ENCODE measurements around the gene CRISP2.
"Not testable (repeated sequence)": the region's sequence is repeated elsewhere in the genome, so short reads cannot be mapped to it uniquely, and the experiment has no call there.

Gene CRISP2, protein sequence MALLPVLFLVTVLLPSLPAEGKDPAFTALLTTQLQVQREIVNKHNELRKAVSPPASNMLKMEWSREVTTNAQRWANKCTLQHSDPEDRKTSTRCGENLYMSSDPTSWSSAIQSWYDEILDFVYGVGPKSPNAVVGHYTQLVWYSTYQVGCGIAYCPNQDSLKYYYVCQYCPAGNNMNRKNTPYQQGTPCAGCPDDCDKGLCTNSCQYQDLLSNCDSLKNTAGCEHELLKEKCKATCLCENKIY

GRCh38 chr6:49713346-49713745 lies at the start of gene CRISP2:
Gene CRISP2 (minus strand): TSS chr6:49713543. CDS start chr6:49709196, 4,347 bp downstream.
- in situ Hi-C loops (cut with HindIII; ENCODE audit: low pct_ligation_motif_present, low pct_unique_long_range_greater_than_20kb, low sequenced_read_pairs): no loop called here
- DNase-seq: no peak

DNA sequence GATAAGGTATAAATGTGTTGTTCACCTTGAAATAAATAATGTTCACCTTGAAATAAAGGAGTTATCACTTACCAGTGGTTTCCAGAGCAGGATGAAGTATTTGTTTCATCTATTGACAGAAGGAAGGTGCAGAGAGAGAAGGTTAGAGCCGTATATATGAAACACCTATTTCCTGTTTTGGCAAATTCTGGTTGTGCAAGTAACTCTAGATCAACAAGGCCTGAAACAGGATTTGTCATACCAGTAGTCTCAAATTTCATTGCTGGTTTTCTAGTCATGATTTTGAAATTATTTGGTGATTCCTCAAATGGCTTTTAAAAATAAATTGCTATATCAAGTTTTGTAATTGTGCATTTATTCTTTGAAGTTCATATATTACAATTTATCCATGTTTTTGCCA lies 30.9 kb upstream of the CRISP2 start, which contains the start of gene CRISP3:
CRISP3 (minus strand) TSS at position 130 of the 400 bp plus-strand sequence; CDS start at position 109, 21 bp downstream.
- in situ Hi-C loops (cut with HindIII; ENCODE audit: low pct_ligation_motif_present, low pct_unique_long_range_greater_than_20kb, low sequenced_read_pairs): no loop called here
- no peak for DNase-seq

GRCh38 chr6:49743429-49743828 lies 30.1 kb upstream of the CRISP2 start:
- no peak for DNase-seq
- in situ Hi-C loops (cut with HindIII; ENCODE audit: low pct_ligation_motif_present, low pct_unique_long_range_greater_than_20kb, low sequenced_read_pairs): no loop called here

DNA sequence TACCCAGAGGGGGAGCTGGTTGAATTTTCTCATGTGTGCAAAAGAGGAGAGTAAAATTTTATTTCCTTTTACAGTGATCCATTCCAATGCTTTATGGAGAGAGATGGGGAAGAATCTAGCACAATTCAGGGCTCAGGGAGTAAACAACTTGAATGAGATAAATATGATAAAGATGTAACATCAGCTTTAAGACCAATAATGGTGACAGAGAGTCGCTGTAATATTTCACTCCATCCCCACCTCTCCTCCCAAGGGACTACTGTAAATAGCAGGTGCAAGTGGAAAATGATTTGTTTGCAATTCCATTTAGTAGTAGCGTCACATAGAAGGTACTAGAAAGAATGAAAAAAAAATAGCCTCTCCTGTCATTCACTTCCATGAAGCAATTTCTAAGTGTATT lies 26.1 kb upstream of the CRISP2 start:
- no peak for DNase-seq
- in situ Hi-C loops (cut with HindIII; ENCODE audit: low pct_ligation_motif_present, low pct_unique_long_range_greater_than_20kb, low sequenced_read_pairs): no loop called here

- in situ Hi-C loops (cut with HindIII; ENCODE audit: low pct_ligation_motif_present, low pct_unique_long_range_greater_than_20kb, low sequenced_read_pairs): no loop called here
- no peak for DNase-seq
These were observed 22.7 kb upstream of the CRISP2 start for GRCh38 chr6:49736017-49736508.

- no peak for DNase-seq
- in situ Hi-C loops (cut with HindIII; ENCODE audit: low pct_ligation_motif_present, low pct_unique_long_range_greater_than_20kb, low sequenced_read_pairs): no loop called here
These were observed 20.3 kb upstream of the CRISP2 start for GRCh38 chr6:49733680-49734079.

DNA sequence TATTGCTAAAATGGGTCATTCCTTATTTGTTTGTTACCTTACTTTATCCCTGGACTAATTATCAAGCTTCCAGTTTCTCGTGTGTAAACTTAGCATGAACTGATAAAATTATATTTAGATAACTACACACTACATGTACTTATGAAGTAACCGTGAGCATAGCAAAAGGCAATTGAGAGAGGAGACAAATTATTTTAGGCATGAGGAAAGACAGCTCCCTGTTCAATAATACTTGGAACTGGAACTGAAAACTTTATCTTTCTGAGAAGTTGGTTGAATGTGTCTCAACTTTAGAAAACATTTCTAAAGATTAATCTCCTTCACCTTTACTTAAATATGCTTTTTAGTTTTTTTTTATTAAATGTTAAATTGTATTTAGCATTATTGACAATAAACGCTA lies 19.4 kb upstream of the CRISP2 start:
- in situ Hi-C loops (cut with HindIII; ENCODE audit: low pct_ligation_motif_present, low pct_unique_long_range_greater_than_20kb, low sequenced_read_pairs): no loop called here
- DNase-seq: no peak

- in situ Hi-C loops (cut with HindIII; ENCODE audit: low pct_ligation_motif_present, low pct_unique_long_range_greater_than_20kb, low sequenced_read_pairs): no loop called here
- DNase-seq: no peak
These were observed 16.9 kb upstream of the CRISP2 start for GRCh38 chr6:49730251-49730650.

DNA sequence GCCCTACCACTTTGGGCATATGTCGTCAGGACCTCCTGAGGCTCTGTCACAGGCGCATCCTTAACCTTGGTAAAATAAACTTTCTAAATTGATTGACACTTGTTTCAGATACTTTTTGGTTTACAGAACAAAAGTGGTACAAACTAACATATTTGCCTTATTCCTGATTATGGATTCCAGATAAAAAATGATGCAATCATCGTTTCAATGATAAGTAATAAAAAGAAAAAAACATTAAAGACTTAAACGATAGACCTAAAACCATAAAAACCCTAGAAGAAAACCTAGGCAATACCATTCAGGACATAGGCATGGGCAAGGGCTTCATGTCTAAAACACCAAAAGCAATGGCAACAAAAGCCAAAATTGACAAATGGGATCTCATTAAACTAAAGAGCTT lies 10.6 kb upstream of the CRISP2 start:
- in situ Hi-C loops (cut with HindIII; ENCODE audit: low pct_ligation_motif_present, low pct_unique_long_range_greater_than_20kb, low sequenced_read_pairs); DNase-seq: not testable (repeated sequence)

DNA sequence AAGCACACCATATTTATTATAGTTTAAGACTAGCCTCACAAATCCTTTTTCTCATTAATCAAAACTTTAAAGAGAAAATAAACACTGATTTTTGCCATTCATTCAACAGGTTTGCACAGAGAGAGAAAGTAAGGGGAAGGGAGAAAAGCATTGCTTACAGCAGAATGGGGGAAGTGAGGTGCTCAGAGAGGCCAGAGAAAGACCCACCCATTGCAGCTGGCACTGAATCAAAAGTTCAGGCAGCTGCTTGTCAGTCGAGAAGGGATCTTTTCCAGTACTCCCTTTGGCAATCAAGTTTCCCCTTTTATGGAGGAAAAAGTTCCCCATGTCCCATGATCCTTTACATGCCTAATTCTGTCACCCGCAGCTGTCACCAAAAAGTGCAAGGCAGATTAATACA lies 8.0 kb upstream of the CRISP2 start:
- DNase-seq: no peak
- in situ Hi-C loops (cut with HindIII; ENCODE audit: low pct_ligation_motif_present, low pct_unique_long_range_greater_than_20kb, low sequenced_read_pairs): no loop called here

DNA sequence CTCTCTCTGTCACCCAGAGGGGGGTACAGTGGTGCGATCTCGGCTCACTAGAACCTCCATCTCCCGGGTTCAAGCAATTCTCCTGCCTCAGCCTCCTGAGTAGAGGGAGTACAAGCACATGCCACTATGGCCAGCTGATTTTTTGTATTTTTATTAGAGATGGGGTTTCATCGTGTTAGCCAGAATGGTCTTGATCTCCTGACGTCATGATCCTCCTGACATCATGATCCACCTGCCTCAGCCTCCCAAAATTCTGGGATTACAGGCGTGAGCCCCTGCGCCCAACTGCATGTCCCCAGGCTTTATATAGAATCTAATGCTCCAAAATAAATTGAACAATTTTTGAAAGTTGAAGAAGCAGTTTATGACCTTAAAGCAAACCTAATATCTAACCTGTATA lies 7.0 kb upstream of the CRISP2 start:
- in situ Hi-C loops (cut with HindIII; ENCODE audit: low pct_ligation_motif_present, low pct_unique_long_range_greater_than_20kb, low sequenced_read_pairs): no loop called here
- DNase-seq: no peak

DNA sequence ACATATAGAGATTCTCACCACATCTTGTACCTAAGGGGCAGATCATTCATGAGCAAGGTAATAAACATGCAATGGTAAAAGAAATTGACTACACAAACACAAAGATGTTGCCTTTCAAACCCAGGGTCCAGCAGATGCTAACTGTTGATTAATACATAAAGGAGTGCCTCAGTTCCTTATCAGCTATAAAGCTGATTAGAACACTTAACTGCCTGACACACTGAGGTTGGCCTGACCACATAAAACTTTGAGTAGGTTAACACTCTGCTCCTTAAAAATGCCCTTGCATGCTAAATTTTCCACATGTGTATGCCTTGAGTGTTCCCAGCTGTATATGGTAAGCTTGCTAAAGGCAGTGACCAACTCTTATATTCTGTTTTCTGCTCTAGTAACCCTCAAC lies 14.9 kb downstream of the CRISP2 start:
- in situ Hi-C loops (cut with HindIII; ENCODE audit: low pct_ligation_motif_present, low pct_unique_long_range_greater_than_20kb, low sequenced_read_pairs): no loop called here
- no peak for DNase-seq

GRCh38 chr6:49693512-49693911 lies 19.8 kb downstream of the CRISP2 start:
- no peak for DNase-seq
- in situ Hi-C loops (cut with HindIII; ENCODE audit: low pct_ligation_motif_present, low pct_unique_long_range_greater_than_20kb, low sequenced_read_pairs): no loop called here

GRCh38 chr6:49692534-49692933 lies 20.8 kb downstream of the CRISP2 start:
- in situ Hi-C loops (cut with HindIII; ENCODE audit: low pct_ligation_motif_present, low pct_unique_long_range_greater_than_20kb, low sequenced_read_pairs): no loop called here
- DNase-seq: no peak

DNA sequence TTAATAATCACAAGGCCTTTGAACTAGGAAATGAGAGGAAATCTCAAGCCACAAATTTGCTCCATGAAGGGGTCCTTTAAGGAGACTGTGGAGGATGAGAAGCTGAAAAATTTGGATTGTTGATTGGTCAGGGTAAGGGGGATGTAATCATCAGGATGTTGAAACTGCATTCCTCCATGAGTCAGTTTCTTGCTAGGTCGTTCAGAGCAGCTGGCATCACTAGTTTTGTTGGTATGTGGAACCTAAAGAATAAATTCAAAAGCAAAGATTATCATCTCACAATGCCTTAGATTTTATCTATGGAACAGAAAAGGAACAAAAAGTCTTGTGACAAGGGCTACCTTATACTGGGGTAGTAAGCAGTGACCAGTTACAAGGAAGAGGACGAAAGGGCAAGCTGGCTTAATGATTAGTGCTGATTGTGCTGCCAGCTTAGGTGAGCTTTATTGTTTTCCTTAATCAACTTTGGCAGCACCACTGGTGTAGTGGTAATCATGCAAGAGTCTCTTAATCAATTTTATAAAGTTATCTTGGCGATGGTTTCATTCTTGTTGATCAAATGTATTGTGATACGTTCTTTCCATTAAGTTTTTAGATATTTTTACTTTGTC lies 36.6 kb downstream of the CRISP2 start:
- in situ Hi-C loops (cut with HindIII; ENCODE audit: low pct_ligation_motif_present, low pct_unique_long_range_greater_than_20kb, low sequenced_read_pairs): no loop called here

DNA sequence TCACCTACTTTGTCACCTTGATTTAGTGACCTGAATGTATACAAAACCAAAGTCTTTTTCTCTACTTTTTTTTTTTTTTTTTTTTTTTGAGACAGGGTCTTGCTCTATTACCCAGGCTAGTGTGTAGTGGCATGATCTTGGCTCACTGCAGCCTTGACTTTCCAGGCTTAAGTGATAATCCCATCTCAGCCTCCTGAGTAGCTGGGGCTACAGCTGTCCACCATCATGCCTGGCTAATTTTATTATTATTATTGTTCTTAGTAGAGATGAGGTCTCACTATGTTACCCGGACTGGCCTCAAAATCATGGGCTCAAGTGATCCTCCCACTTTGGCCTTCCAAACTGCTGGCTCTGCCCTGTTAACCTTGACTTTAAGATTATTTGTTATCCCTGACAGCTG lies 37.5 kb downstream of the CRISP2 start:
- DNase-seq: no peak
- in situ Hi-C loops (cut with HindIII; ENCODE audit: low pct_ligation_motif_present, low pct_unique_long_range_greater_than_20kb, low sequenced_read_pairs): no loop called here

More for the DNA sequence above, 36.6 kb downstream of the CRISP2 start:
- no peak for DNase-seq

GRCh38 chr6:49668083-49668511 lies 45.2 kb downstream of the CRISP2 start:
- in situ Hi-C loops (cut with HindIII; ENCODE audit: low pct_ligation_motif_present, low pct_unique_long_range_greater_than_20kb, low sequenced_read_pairs): no loop called here
- DNase-seq: no peak

DNA sequence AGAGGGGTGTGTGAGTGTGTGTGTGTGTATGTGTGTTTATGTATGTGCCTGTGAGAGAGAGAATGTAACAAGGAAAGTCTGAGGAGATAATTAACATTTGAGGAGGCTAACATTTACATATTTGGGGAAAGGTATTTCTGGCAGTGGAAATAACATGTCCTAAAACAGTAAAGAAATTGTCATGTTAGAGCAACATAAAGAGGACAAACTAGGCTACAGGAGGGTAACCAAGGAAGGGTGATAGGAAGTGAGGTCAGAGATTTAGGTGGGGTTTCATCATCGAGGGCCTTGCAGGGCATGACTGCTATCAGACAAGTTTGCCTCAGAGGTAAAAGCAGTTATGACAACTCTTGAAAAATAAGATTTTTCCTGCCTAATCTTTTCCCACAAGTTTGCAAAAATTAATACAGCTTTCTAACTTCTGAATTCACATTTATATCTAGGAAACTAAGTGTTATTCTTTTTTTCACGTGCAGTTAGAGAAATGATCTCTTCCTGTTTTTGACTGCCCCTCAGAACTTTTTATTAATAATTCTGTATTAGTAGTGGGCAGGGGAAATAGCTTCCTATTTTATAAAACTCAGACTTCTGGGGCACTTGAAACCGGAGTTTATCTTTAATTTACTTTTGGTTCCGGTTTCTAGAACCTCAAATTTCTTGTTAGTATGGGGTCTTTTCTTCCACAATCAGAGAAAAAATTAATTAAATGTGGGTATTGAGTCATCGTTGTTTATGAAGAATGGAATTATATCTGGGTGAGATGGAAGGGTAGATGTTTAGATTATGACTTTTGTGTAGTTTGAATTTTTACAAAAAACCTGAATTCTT lies 46.2 kb downstream of the CRISP2 start:
- no peak for DNase-seq
- in situ Hi-C loops (cut with HindIII; ENCODE audit: low pct_ligation_motif_present, low pct_unique_long_range_greater_than_20kb, low sequenced_read_pairs): no loop called here

GRCh38 chr6:49666480-49666879 lies 46.9 kb downstream of the CRISP2 start:
- in situ Hi-C loops (cut with HindIII; ENCODE audit: low pct_ligation_motif_present, low pct_unique_long_range_greater_than_20kb, low sequenced_read_pairs): no loop called here

More at GRCh38 chr6:49666480-49666879, 46.9 kb downstream of the CRISP2 start:
- no peak for DNase-seq

All from ACHN (cell line).